H1 (cell line): ENCODE data around the gene DISC1.

Source experiments
- BRCA1 ChIP-seq: IDR thresholded peaks from 2 replicates; pipeline ENCODE4 v1.6.1; 2012; ENCODE audit warnings: low read depth, low read length, improper control_type of control experiment
- CEBPB ChIP-seq: IDR thresholded peaks from 2 replicates; pipeline ENCODE4 v1.6.1; 2012; ENCODE audit warnings: low read depth, low read length
- CTCF ChIP-seq, 3 experiments: IDR thresholded peaks; 1 replicate in 2 of 3; 2 replicates in 1 of 3; pipeline versions ENCODE4 v1.5.1 to v1.6.1; 2011; ENCODE audit warnings: low read length in 3 of 3, mild to moderate bottlenecking in 3 of 3, inconsistent platforms in 2 of 3, low read depth in 1 of 3, moderate library complexity in 1 of 3; ENCODE audit not compliant: insufficient read depth in 1 of 3; ENCODE audit errors: control extremely low read depth in 1 of 3
- EZH2 ChIP-seq: fragments of 200-600 bp; sonication (generic); IDR thresholded peaks from 2 replicates; pipeline ENCODE4 v1.7.1; 2012; ENCODE audit warnings: low read depth, mild to moderate bottlenecking, moderate library complexity, low read length, inconsistent platforms; ENCODE audit not compliant: severe bottlenecking
- GABPA ChIP-seq: IDR thresholded peaks from 2 replicates; pipeline ENCODE4 v1.6.1; 2011; ENCODE audit warnings: mild to moderate bottlenecking, low read length, moderate library complexity, borderline replicate concordance; ENCODE audit not compliant: insufficient read depth
- RAD21 ChIP-seq, 2 experiments: IDR thresholded peaks in 1 of 2; conservative IDR thresholded peaks in 1 of 2; 2 replicates each; pipeline ENCODE4 v1.6.1; 2011; ENCODE audit warnings: low read depth in 2 of 2, low read length in 2 of 2, improper control_type of control experiment in 1 of 2, inconsistent platforms in 1 of 2, mild to moderate bottlenecking in 1 of 2, moderate library complexity in 1 of 2
- SP1 ChIP-seq: IDR thresholded peaks from 2 replicates; pipeline ENCODE4 v1.6.1; 2011; ENCODE audit warnings: low read depth, low read length

GRCh38 chr1:231808116-231808515 is 181.5 kb downstream of the DISC1 start:
- TF ChIP-seq CTCF (IDR thresholded peaks at IDR 0.05; ENCODE audit: control extremely low read depth in 1 of 3, insufficient read depth in 1 of 3, low read depth in 1 of 3, low read length in 3 of 3): no peak
- no peak for TF ChIP-seq CEBPB
- TF ChIP-seq SP1: no peak
- TF ChIP-seq GABPA: no peak
- no peak for TF ChIP-seq BRCA1
- no peak for TF ChIP-seq RAD21 (IDR thresholded peaks at IDR 0.05 in 1 of 2, conservative IDR thresholded peaks at IDR 0.05 in 1 of 2; ENCODE audit: low read depth in 2 of 2, low read length in 2 of 2)
- TF ChIP-seq EZH2: no peak
